HUDEP-2 (cell line): ENCODE data around the gene MAP3K6.

Experiments
- DNase-seq, 76 experiments: peaks; one replicate each; lab custom pipeline; 2025; ENCODE audit not compliant: unreplicated experiment in 76 of 76; lab: John Stamatoyannopoulos, UW

MAP3K6 gene

DNA sequence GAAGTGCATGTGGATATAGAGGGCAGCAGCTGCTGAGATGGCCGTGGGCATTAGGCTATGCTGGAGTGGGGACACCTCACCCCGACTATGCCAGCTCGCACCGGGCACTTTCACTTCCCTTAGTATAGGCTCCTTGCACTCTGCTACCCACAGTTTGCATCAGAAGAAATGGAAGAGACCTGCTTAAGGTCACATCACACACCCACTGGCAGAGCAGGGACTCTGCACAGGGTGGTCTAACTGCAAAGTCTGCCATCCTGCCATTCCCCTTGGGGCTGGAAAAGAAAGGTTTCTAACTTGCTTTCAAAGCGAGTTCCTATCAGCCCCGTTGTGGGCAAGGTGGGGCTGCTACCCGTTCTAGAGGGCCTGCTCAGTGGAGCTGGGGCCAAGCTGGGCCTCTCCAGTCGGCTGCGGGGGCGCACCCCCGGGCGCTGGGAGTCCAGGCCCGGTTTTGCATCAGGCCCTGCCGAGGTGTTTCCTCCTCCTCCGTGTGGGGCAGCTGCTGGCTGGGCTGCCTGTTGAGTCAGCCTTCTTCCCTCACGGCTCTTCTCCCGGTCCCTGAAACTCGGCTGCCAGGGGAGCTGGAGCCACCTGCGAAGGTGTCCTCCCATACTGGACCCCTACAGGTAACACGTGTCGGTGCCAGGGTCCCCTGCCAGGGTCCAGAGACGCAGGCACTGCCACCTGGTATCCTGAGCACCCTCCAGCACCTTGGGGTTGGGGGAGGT is 25.1 kb downstream of the MAP3K6 start, which contains the start of gene SYTL1:
Gene SYTL1 (plus strand): TSS at position 498 of the 728 bp plus-strand sequence. CDS start 3,313 bp downstream, outside the sequence.
- DNase-seq: peak in 52 of 76 experiments; percentile 12 to 79 (median 39)

DNA sequence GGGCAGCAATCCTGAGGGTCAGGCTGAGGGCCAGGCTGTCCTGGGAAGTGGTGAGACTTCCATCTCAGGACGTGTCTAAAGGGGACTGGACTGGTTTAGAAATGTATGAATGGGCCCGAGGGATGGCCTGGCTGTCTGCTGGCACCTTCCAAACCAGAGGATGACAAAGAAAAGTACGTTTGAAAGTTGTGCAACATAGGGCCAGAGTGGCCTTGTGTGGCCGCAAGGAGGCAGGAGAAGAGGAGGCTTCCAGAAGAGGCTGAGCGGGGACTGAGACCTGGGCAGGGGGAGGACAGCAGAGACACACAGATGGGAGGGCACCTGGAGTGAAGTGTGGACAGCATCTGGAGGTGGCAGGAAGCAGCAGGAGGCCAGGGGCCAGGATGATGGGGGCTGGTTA is 27.5 kb downstream of the MAP3K6 start:
- no peak for DNase-seq

GRCh38 chr1:27338751-27339150 is 28.0 kb downstream of the MAP3K6 start:
- no peak for DNase-seq

DNA sequence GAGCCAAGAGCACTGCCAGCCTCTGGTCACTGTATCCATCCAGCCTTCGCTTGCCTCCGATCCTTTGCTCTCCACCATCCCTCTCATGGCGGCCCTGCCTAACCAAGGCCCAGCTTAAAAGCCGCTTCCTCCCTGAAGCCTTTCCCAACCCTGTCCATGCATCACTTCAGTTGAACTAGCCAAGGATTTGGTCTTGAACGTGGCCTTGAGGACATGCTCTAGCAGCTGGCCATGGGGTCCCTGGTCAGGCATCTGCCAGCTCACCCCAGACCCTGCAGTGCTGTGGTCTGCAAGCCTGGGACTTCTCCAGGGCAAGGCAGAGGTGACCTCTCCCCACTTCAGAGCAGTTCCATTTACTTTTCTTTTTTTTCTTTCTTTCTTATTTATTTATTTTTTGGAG is 30.0 kb downstream of the MAP3K6 start:
- no peak for DNase-seq

DNA sequence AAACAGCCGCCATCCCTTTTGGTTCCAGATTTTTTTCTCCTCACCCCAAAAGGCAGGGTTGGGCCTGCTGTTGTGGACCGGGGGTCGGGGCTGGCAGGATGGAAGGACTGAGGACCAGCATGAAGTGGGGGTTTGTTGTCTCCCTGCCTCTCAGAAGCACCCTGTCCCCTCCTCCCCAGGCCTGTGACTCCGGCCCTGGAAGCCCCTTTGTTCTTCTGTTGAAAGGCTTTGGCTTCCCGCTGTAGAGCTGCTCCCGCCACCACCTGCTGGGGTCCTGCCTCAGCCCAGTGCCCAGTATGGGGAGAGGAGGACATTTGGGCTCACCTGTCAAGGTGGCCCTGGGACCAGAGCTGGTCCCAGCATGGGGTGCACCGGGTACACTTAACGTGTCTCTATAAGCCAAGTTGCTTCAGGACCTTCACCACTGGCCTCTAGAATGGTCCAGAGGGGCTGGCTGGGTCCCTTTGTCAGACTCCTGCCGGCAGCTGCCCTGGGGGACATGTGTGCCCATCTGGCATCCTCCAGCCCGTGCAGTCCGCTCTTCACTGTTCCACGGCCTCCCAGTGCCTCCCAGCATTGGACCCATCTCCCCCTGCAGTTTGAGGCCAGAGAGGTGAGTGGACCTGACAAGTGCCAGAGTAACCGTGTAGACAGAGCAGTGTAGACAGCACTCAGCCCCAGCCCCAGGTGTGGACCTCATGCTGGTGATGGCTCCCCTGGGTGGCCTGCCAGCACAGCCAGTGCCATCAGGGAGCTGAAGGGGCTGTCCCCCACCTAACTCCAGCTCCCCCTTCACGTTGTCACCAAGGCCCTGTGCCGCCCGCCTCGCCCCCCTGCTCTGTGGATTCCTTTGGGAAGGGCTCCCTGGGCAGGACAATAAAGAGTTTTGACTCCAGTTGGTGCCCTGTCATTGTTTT is 31.0 kb downstream of the MAP3K6 start:
- DNase-seq: no peak

- no peak for DNase-seq
Observed at GRCh38 chr1:27333717-27334279, 33.0 kb downstream of the MAP3K6 start.

- peak in 30 of 76 experiments; percentile 4 to 48 (median 22) for DNase-seq
Observed at GRCh38 chr1:27332536-27333281, 34.1 kb downstream of the MAP3K6 start.

- no peak for DNase-seq
Observed at GRCh38 chr1:27331922-27332321, 34.8 kb downstream of the MAP3K6 start.

- DNase-seq: no peak
Observed at GRCh38 chr1:27331426-27331825, 35.3 kb downstream of the MAP3K6 start.

GRCh38 chr1:27330786-27331185 is 36.0 kb downstream of the MAP3K6 start:
- no peak for DNase-seq

DNA sequence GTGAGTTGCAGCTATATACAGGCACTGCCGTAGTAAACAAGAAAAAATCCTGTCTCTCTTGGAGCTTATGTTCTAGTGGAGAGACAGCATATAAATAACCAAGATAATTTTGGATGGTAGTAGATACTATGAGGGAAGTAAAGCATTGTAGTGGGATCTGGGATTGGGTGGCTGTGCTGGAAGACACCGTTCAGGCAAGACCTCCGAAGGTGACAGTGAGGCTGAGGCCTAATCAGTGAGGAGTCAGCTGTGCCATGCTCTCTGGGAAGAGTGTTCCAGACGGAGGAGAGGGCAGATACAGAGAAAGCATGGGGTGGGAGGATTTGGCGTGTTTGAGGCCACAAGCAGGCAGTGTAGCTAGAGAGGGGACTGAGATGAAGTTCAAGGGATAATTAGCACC is 38.8 kb downstream of the MAP3K6 start:
- no peak for DNase-seq

- no peak for DNase-seq
Observed at GRCh38 chr1:27325286-27325685, 41.5 kb downstream of the MAP3K6 start.

DNA sequence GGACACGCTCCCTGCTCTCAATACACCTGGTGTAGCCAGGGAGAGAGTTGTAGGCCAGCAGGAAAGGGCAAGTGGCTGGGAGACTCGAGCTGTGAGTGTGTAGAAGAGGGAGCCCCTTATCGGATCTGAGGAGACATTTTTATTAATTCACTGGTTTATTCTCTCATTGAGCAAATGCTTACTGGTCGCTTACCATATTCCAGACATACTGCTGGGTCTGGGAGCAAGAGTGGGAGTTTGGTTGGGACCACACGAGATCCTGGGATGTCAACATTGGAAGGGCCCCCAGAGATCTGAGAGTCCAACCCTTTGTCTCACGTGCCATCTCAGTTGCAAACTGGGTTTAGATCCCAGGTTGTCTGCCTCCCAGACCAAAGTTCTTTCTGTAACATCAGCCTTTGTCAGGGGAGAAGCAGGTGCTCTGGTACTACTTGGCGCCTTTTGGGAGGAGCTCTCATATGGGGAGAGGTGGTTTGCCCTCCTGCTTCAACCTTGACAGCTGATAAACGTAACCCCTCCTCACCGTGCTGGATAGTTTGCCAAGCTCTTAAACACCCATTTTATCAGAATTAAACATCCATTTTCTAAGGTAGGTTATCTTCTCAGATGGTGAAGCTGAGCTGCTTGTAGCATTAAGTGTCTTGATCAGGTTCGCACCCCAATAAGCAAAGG is 44.1 kb downstream of the MAP3K6 start:
- DNase-seq: peak in 6 of 76 experiments; percentile 4 to 38 (median 18)

DNA sequence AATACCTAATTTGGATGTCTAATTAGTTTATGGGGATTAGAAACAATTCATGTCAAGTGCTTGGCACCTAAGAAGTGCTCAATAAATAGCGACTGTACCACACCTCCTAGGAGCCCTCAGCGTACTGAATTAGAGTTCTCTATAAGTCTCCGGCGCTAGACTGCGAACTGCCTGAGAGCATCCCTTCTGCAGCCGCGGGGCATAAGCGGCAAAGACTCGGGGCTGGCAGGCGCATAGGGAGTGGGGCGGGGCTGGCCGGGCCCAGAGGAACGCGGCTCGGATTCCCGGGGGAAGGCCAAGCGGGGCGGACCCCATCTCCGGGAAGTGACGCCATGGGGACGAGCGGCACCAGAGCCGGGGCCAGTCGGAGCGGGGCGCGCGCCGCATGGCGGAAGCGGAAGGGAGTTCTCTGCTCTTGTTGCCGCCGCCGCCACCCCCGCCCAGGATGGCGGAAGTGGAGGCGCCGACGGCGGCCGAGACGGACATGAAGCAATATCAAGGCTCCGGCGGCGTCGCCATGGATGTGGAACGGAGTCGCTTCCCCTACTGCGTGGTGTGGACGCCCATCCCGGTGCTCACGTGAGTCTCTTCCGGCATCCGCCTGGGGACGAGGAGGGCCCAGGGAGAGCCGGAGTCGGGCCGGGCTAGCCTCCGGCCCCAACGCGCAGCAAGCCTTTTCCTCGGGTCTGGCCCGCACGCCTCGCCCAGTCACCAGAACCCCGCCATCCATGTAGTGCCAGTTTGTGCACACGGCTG is 44.8 kb downstream of the MAP3K6 start, which contains the start of gene TMEM222:
Gene TMEM222 (plus strand): TSS at position 351 of the 756 bp plus-strand sequence. CDS start 35 bp downstream, at position 386.
- peak; percentile 14 to 97 (median 92) for DNase-seq

DNA sequence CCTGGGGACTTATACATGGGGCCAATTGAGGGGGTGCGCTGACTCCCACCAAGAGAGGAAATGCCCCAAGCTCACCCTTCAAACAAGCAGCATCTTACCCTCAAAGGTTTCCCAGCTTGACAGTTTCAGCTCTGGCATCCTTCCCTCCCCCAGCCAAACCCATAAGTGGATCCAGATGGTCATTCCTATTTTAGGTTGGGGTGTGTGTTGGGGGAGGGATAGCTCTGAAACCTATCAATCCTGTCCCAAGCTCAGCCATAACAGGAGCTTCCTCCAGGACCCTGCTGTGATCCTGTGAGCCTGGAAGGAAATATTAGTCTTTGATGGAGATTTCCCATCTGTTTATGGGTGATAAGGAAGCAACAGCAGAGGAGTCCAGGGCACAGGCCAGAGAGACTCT is 48.2 kb downstream of the MAP3K6 start:
- no peak for DNase-seq

- DNase-seq: no peak
Observed at GRCh38 chr1:27318136-27318535, 48.6 kb downstream of the MAP3K6 start.

DNA sequence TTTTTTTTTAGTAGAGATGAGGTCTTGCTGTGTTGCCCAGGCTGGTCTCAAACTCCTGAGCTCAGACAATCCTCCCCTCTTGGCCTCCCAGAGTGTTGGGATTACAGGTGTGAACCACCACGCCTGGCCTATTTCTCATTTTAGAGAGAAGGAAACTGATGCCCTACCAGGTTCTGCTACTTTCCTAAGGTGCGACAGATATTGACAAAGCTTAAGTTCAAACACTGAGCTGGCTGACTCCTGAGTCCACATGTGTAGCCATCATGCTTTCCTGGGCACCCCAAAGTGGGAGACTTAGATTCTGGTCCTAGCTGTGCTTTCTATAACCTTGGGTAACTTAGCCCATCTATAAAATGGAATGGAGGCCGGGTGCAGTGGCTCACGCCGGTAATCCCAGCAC is 49.9 kb downstream of the MAP3K6 start:
- no peak for DNase-seq

GRCh38 chr1:27314737-27315136 is 52.0 kb downstream of the MAP3K6 start:
- DNase-seq: no peak

DNA sequence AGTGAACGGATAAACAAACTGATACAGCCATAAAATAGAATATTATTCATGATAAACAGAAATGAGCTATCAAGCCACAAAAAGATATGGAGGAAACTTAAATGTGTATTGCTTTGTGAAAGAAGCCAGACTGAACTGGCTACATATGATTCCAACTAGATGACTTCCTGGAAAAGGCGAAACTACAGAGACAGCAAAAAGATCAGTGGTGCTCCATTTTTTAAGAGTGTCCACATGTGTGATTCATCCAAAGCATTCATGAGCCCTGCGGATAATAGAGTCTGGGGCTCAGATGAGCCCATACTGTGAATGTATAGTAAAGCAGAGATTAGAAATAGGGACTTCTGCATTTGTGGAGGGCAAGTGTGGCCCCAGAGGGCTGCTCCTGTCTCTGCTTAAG is 52.6 kb downstream of the MAP3K6 start:
- DNase-seq: no peak
